GM12874 (cell line): ENCODE measurements around the gene CFAP97D1.

Experiments
- CTCF ChIP-seq: IDR thresholded peaks from 2 replicates; pipeline ENCODE4 v1.5.1; 2011; ENCODE audit warnings: low read depth, mild to moderate bottlenecking, control low read depth, low read length, moderate library complexity; ENCODE audit not compliant: insufficient read depth

Gene CFAP97D1

GRCh38 chr17:43780135-43780534 is at the start of gene CFAP97D1:
CFAP97D1 (plus strand) TSS chr17:43780435; CDS start chr17:43780463, 28 bp downstream.
- TF ChIP-seq CTCF = no peak

- TF ChIP-seq CTCF = no peak
Observed at GRCh38 chr17:43732958-43733357, 47.3 kb upstream of the CFAP97D1 start.

DNA sequence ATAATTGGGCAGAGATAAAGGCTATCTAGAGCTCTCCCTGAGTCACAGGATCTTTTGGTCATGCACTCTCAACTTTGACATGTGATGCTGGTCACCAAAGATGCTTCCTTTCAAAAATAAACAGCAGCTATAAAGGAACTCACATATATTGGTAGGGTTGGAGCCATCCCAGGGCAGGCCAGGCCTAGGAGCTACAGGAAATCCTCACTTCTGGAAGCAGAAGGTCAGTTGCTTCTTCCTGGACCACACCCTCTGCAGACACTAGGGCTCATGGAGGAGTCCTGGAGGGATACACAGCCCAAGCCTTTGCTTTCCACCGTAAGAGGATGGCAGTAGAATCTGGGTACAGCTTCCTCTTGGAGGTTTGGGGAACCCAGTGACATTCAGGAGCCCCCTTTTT is 46.3 kb upstream of the CFAP97D1 start:
- no peak for TF ChIP-seq CTCF

DNA sequence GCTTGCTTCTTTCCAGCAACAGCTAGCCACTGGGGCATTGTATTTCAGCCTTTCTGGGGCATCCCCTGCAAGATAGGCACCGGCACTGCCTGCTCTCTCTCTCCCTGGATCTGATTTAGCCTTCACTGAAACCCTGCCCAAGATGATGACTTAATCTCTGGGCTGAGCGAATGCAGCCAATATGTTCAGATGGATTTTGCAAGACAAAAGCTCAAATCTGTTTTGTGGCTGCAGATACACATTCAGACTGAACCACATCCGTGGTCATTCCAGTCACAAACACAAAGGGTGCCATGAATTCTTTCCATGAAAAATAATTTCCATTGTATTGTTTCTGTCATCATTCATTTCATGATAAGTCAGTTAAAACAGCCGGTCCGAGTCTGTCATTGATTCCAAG is 45.9 kb upstream of the CFAP97D1 start:
- TF ChIP-seq CTCF = no peak

DNA sequence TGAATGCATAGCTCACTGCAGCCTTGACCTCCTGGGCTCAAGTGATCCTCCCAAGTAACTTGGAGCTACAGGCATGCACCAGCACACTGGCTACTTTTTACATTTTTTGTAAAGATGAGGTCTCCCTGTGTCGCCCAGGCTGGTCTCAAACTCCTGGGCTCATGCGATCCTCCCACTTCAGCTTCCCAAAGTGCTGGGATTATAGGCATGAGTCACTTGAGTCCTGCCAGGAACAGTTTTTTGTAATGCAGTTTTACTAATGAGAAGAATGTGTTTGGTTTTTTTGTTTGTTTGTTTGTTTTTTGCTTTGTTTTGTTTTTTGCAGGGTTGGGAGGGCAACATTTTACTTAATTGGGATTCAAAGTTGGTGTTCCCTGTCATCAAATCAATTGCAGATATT is 43.8 kb upstream of the CFAP97D1 start:
- TF ChIP-seq CTCF = no peak

- TF ChIP-seq CTCF = no peak
Observed at GRCh38 chr17:43737722-43738121, 42.5 kb upstream of the CFAP97D1 start.

GRCh38 chr17:43740541-43740940 is 39.7 kb upstream of the CFAP97D1 start:
- no peak for TF ChIP-seq CTCF

- TF ChIP-seq CTCF = no peak
Observed at GRCh38 chr17:43741636-43742035, 38.6 kb upstream of the CFAP97D1 start.
